Ecto neural progenitor cell (in vitro differentiated cells): ENCODE results near the gene SLC17A9.

ENCODE experiments used
- DNase-seq: peaks from one replicate; pipeline ENCODE4 v3.0.0-alpha.2; 2018; ENCODE audit warnings: low spot score

SLC17A9 gene

GRCh38 chr20:63017826-63018411, 65.4 kb downstream of the SLC17A9 start:
- no peak for DNase-seq
